GM23338 (cell line): ENCODE results near the gene KLK10. TPM values are rescaled to one million over a fixed set of nuclear protein-coding genes. Genes with fewer than 3 reads are reported as not detected.

Experiments
- ATAC-seq: fragments of 200-7000 bp; cut with Tn5 transposase; 3 replicates; pipeline ENCODE4 v1.9.1; 2020
- DNase-seq: peaks from one replicate; pipeline ENCODE4 v3.0.0-alpha.2; 2015; ENCODE audit warnings: low spot score
- H2AFZ ChIP-seq: fragments of 200-600 bp; sonication (generic); 2 replicates; pipeline ENCODE4 v1.8.0; 2016; ENCODE audit warnings: antibody characterized with exemption, mild to moderate bottlenecking, moderate library complexity
- H3F3A ChIP-seq: fragments of 200-600 bp; sonication (generic); replicated peaks from 2 replicates; pipeline ENCODE4 v1.8.0; 2017; ENCODE audit warnings: antibody characterized with exemption, mixed run types, low read depth
- H3K27ac ChIP-seq: fragments of 200-600 bp; sonication (generic); 2 replicates; pipeline ENCODE4 v1.6.1; 2016; ENCODE audit warnings: low read depth
- H3K27me3 ChIP-seq: fragments of 200-600 bp; sonication (generic); 2 replicates; pipeline ENCODE4 v1.8.0; 2016; ENCODE audit warnings: mild to moderate bottlenecking, mixed run types, moderate library complexity; ENCODE audit not compliant: insufficient read depth
- H3K36me3 ChIP-seq: fragments of 200-600 bp; sonication (generic); 2 replicates; pipeline ENCODE4 v1.8.0; 2016; ENCODE audit warnings: mild to moderate bottlenecking; ENCODE audit not compliant: insufficient read depth
- H3K4me1 ChIP-seq: fragments of 200-600 bp; sonication (generic); 2 replicates; pipeline ENCODE4 v1.8.0; 2016; ENCODE audit warnings: mild to moderate bottlenecking, moderate library complexity; ENCODE audit not compliant: insufficient read depth
- H3K4me2 ChIP-seq: fragments of 200-600 bp; sonication (generic); 2 replicates; pipeline ENCODE4 v1.7.1; 2017; ENCODE audit warnings: mixed run types
- H3K4me3 ChIP-seq: fragments of 200-600 bp; sonication (generic); 2 replicates; pipeline ENCODE4 v1.6.1; 2016; ENCODE audit warnings: mixed run types
- H3K79me2 ChIP-seq: fragments of 200-600 bp; sonication (generic); replicated peaks from 2 replicates; pipeline ENCODE4 v1.8.0; 2017; ENCODE audit warnings: mild to moderate bottlenecking; ENCODE audit not compliant: insufficient read depth
- H3K9me2 ChIP-seq: fragments of 200-600 bp; sonication (generic); 2 replicates; pipeline ENCODE4 v1.8.0; 2017; ENCODE audit not compliant: insufficient read depth
- H4K20me1 ChIP-seq: fragments of 200-600 bp; sonication (generic); replicated peaks from 2 replicates; pipeline ENCODE4 v1.8.0; 2017; ENCODE audit warnings: mild to moderate bottlenecking; ENCODE audit not compliant: insufficient read depth
- H3K27ac Mint-ChIP-seq: 2 replicates; pipeline ENCODE4 v1.8.0; 2020; ENCODE audit warnings: inconsistent platforms, mild to moderate bottlenecking, moderate library complexity, mixed read lengths
- H3K27me3 Mint-ChIP-seq: 3 replicates; pipeline ENCODE4 v1.8.0; 2022; ENCODE audit warnings: low read depth, mild to moderate bottlenecking, moderate library complexity, mixed read lengths, inconsistent platforms; ENCODE audit not compliant: insufficient read depth, poor library complexity
- H3K36me3 Mint-ChIP-seq: 3 replicates; pipeline ENCODE4 v1.8.0; 2021; ENCODE audit warnings: low read depth, mild to moderate bottlenecking, inconsistent platforms, moderate library complexity, mixed read lengths
- H3K4me1 Mint-ChIP-seq: 3 replicates; pipeline ENCODE4 v1.8.0; 2020; ENCODE audit warnings: mild to moderate bottlenecking, inconsistent platforms, mixed read lengths
- H3K4me3 Mint-ChIP-seq: 3 replicates; pipeline ENCODE4 v1.8.0; 2021; ENCODE audit warnings: moderate library complexity, mild to moderate bottlenecking, inconsistent platforms, mixed read lengths
- H3K9me3 Mint-ChIP-seq: 3 replicates; pipeline ENCODE4 v1.8.0; 2020; ENCODE audit warnings: moderate library complexity, mild to moderate bottlenecking, inconsistent platforms, mixed read lengths
- CREB1 ChIP-seq: fragments of 250-450 bp; sonication (Bioruptor Pico); IDR thresholded peaks from 2 replicates; pipeline ENCODE4 v1.5.0; 2020; ENCODE audit warnings: low read depth, mild to moderate bottlenecking, moderate library complexity
- CTCF ChIP-seq, 2 experiments: fragments of 200-600 bp in 1 of 2; sonication (generic) in 1 of 2; conservative IDR thresholded peaks; 2 replicates each; pipeline versions ENCODE4 v1.5.1 to v1.6.1; 2016 to 2017; ENCODE audit warnings: antibody characterized with exemption in 2 of 2, low read depth in 2 of 2, mild to moderate bottlenecking in 2 of 2, moderate library complexity in 1 of 2
- EZH2phosphoT487 ChIP-seq: fragments of 200-600 bp; sonication (generic); IDR thresholded peaks from one replicate; pipeline ENCODE4 v1.8.1; 2018; ENCODE audit warnings: antibody characterized with exemption; ENCODE audit not compliant: unreplicated experiment
- JUNB ChIP-seq: IDR thresholded peaks from one replicate; pipeline ENCODE4 v1.6.1; 2016; ENCODE audit warnings: antibody characterized with exemption; ENCODE audit not compliant: unreplicated experiment
- POLR2AphosphoS5 ChIP-seq: IDR thresholded peaks from 2 replicates; pipeline ENCODE4 v1.6.1; 2016; ENCODE audit warnings: antibody characterized with exemption, low read depth
- REST ChIP-seq: IDR thresholded peaks from one replicate; pipeline ENCODE4 v1.6.1; 2018; ENCODE audit warnings: antibody characterized with exemption; ENCODE audit not compliant: unreplicated experiment
- STAT1 ChIP-seq: IDR thresholded peaks from one replicate; pipeline ENCODE4 v1.6.1; 2016; ENCODE audit warnings: antibody characterized with exemption; ENCODE audit not compliant: unreplicated experiment
- polyA plus RNA-seq: library from polyadenylated mRNA; unstranded; fragments of >200 nt; fragmentation: Nextera tagmentation; extraction: Ambion mirVana; gene quantifications from 2 replicates; pipeline ENCODE4 v1.2.1, GENCODE V29; 2016
- total RNA-seq: library from RNA; depleted of rRNA; stranded (reverse); fragments of >200 nt; shearing (Covaris generic); gene quantifications from 2 replicates; pipeline ENCODE4 v1.2.3, GENCODE V29; 2014
- TF ChIP-seq, protein P1 (sequence below): IDR thresholded peaks from 2 replicates; pipeline ENCODE4 v1.6.1; 2016; ENCODE audit warnings: antibody characterized with exemption

Gene KLK10
- total and polyA plus RNA-seq, 2 experiments from 2014 or later = 6.1 to 6.6 TPM

DNA sequence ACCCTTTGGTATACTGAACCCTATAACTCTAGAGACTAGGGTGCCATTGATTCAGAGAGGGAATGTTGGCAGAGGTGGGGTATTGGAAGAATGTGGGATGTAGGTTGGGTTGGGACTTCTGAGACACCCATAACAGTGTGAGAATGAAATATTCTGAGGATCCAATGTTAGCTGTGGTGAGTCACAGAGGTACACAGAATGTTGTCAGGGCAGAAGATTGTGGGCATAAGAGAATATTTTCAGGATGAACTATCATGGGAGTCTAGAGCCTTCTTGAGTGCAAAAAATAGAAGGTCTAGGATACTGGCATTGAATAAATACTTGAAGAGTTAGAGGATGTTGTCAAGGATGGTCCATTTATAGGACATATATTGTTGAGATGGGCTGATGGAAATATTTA is 36.4 kb upstream of the KLK10 start (continued):
- TF ChIP-seq, protein P1, sequence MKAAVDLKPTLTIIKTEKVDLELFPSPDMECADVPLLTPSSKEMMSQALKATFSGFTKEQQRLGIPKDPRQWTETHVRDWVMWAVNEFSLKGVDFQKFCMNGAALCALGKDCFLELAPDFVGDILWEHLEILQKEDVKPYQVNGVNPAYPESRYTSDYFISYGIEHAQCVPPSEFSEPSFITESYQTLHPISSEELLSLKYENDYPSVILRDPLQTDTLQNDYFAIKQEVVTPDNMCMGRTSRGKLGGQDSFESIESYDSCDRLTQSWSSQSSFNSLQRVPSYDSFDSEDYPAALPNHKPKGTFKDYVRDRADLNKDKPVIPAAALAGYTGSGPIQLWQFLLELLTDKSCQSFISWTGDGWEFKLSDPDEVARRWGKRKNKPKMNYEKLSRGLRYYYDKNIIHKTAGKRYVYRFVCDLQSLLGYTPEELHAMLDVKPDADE = no peak
- TF ChIP-seq CTCF (conservative IDR thresholded peaks at IDR 0.05; ENCODE audit: low read depth in 2 of 2) = no peak
- TF ChIP-seq REST = no peak
- no peak for TF ChIP-seq STAT1
- no peak for TF ChIP-seq POLR2AphosphoS5
- TF ChIP-seq JUNB = no peak
- no peak for TF ChIP-seq EZH2phosphoT487
- TF ChIP-seq CREB1 (CRISPR knock-in tag) = no peak

GRCh38 chr19:51047031-51047335 is 27.5 kb upstream of the KLK10 start:
- H3K36me3 ChIP-seq = no peaks in the 10 kb centered on the region
- no peaks in the 10 kb centered on the region for H3K79me2 ChIP-seq
- no peaks in the 10 kb centered on the region for H3K9me2 ChIP-seq
- Mint-ChIP-seq H3K36me3 (peaks cover 18% of the 10 kb centered on the region; the same call in 2 of the 3 replicates), H3K9me3 (peaks cover 31% of the 10 kb centered on the region), H3K27me3 (peaks cover 12% of the 10 kb centered on the region), H3K27ac (peak overlapping the region; percentile 69), H3K4me1 (peaks cover 31% of the 10 kb centered on the region), H3K4me3 (peak overlapping the region; percentile 41)
- H3K4me2 ChIP-seq = peak overlapping the region; percentile 48
- no peaks in the 10 kb centered on the region for H4K20me1 ChIP-seq
- no peak for ATAC-seq
- H3K27ac ChIP-seq = peak overlapping the region; percentile 92
- peaks cover 36% of the 10 kb centered on the region for H3K4me1 ChIP-seq
- DNase-seq = no peak
- 0 out of 2 replicates have a peak overlapping the region, but pooled peaks have one; percentile 3 for H3K4me3 ChIP-seq
- H2AFZ ChIP-seq = no peak overlapping the region
- TF ChIP-seq JUNB = no peak
- peak; percentile 42; the same call in 1 of the 2 replicates for TF ChIP-seq POLR2AphosphoS5
- no peaks in the 10 kb centered on the region for H3K27me3 ChIP-seq
- H3F3A ChIP-seq = no peaks in the 10 kb centered on the region; the same call in 1 of the 2 replicates
